GM12891 (cell line): Measurements from ENCODE around the gene LAG3.

Experiments used
- PAX5 ChIP-seq: IDR thresholded peaks from 2 replicates; pipeline ENCODE4 v1.6.1; 2011; ENCODE audit warnings: low read length, moderate library complexity, mild to moderate bottlenecking; ENCODE audit not compliant: insufficient read depth, severe bottlenecking
- POLR2A ChIP-seq: IDR thresholded peaks from 2 replicates; pipeline ENCODE4 v1.6.1; 2011; ENCODE audit warnings: low read depth, low read length, control low read depth
- POLR2AphosphoS5 ChIP-seq: IDR thresholded peaks from 2 replicates; pipeline ENCODE4 v1.6.1; 2011; ENCODE audit warnings: low read depth, low read length, control low read depth
- TAF1 ChIP-seq: IDR thresholded peaks from 2 replicates; pipeline ENCODE4 v1.6.1; 2011; ENCODE audit warnings: low read depth, low read length, control low read depth

GRCh38 chr12:6768990-6769389 is 3.3 kb upstream of the LAG3 start:
- TF ChIP-seq POLR2AphosphoS5 (no peak), TAF1 (no peak), POLR2A (no peak), PAX5 (no peak)
